Activated CD8-positive, alpha-beta T cell treated with anti-CD3 and anti-CD28 coated beads for 36 hours (primary cell): ENCODE results near the gene CHL1. TPM values are rescaled to one million over a fixed set of nuclear protein-coding genes. Genes with fewer than 3 reads are reported as not detected.
A peak's percentile ranks its signal among the peaks of the same experiment; 100 is the strongest.

Source experiments
- ATAC-seq: fragments of 200-7000 bp; cut with Tn5 transposase; one replicate; pipeline ENCODE4 v1.10.0; 2021; ENCODE audit warnings: mild to moderate bottlenecking, moderate library complexity
- CTCF ChIA-PET: fragments of 350-600 bp; sonication (Branson Sonifier 250); formaldehyde crosslinking; loops from one replicate; lab custom pipeline; 2021; ENCODE audit warnings: antibody characterized with exemption; lab: Charles Lee
- POLR2A ChIA-PET: fragments of 350-600 bp; sonication (Branson Sonifier 250); formaldehyde crosslinking; loops from one replicate; lab custom pipeline; 2021; ENCODE audit warnings: antibody characterized with exemption; lab: Charles Lee
- DNase-seq: peaks from one replicate; pipeline ENCODE4 v3.0.0-alpha.2; 2020
- H3K27ac Mint-ChIP-seq: one replicate; pipeline ENCODE4 v1.8.0; 2021; ENCODE audit warnings: mild to moderate bottlenecking, mixed read lengths
- H3K27me3 Mint-ChIP-seq: one replicate; pipeline ENCODE4 v1.8.0; 2021; ENCODE audit warnings: mixed read lengths
- H3K36me3 Mint-ChIP-seq: one replicate; pipeline ENCODE4 v1.8.0; 2021; ENCODE audit warnings: low read depth, mixed read lengths
- H3K4me1 Mint-ChIP-seq: one replicate; pipeline ENCODE4 v1.8.0; 2021; ENCODE audit warnings: low read depth, mixed read lengths
- H3K4me3 Mint-ChIP-seq: one replicate; pipeline ENCODE4 v1.8.0; 2021; ENCODE audit warnings: mild to moderate bottlenecking, moderate library complexity, mixed read lengths
- H3K9me3 Mint-ChIP-seq: one replicate; pipeline ENCODE4 v1.8.0; 2021; ENCODE audit warnings: mixed read lengths
- intact Hi-C: fragments of 100-400 bp; cut with micrococcal nuclease; formaldehyde crosslinking; loops from one replicate; pipeline ENCODE4 v1.10.0; 2022
- total RNA-seq, 2 experiments: library from RNA; stranded (reverse); gene quantifications; one replicate each; pipeline ENCODE4 v1.2.3, GENCODE V29; 2021
- TF ChIP-seq, protein P1 (sequence below): fragments of 200-600 bp; IDR thresholded peaks from one replicate; pipeline ENCODE4 v1.8.0; 2022; ENCODE audit warnings: antibody characterized with exemption, mild to moderate bottlenecking

The CHL1 gene
- total RNA-seq, 2 experiments from 2014 or later: not detected

DNA sequence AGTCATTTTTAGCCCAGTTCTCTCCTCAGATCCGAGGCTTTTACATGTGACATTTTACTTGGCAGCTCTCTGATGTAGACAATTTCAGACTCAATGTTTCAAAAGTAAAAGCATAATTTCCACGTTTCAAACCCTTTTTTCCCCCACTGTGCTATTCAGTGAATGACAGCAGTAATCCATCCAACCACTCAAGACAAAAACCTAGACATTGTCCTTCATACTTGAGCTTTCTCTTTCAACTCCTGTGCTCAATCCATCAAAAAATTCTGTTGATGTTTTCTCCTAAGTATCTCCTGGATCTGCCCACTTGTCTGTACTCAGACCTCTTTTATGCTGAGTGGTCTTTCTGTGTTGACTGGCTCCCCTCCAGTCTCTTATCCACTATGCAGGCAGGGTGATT, 214.7 kb downstream of the CHL1 start:
- intact Hi-C loops: no loop called here
- Mint-ChIP-seq H3K9me3 (no peaks in the 10 kb centered on the region), H3K36me3 (no peaks in the 10 kb centered on the region), H3K27ac (no peak overlapping the region), H3K4me1 (no peaks in the 10 kb centered on the region), H3K27me3 (no peaks in the 10 kb centered on the region), H3K4me3 (no peak overlapping the region)
- ChIA-PET POLR2A (no interaction called here), CTCF (no interaction called here)
- TF ChIP-seq, protein P1, sequence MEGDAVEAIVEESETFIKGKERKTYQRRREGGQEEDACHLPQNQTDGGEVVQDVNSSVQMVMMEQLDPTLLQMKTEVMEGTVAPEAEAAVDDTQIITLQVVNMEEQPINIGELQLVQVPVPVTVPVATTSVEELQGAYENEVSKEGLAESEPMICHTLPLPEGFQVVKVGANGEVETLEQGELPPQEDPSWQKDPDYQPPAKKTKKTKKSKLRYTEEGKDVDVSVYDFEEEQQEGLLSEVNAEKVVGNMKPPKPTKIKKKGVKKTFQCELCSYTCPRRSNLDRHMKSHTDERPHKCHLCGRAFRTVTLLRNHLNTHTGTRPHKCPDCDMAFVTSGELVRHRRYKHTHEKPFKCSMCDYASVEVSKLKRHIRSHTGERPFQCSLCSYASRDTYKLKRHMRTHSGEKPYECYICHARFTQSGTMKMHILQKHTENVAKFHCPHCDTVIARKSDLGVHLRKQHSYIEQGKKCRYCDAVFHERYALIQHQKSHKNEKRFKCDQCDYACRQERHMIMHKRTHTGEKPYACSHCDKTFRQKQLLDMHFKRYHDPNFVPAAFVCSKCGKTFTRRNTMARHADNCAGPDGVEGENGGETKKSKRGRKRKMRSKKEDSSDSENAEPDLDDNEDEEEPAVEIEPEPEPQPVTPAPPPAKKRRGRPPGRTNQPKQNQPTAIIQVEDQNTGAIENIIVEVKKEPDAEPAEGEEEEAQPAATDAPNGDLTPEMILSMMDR: no peak
- no peak for ATAC-seq
- no peak for DNase-seq

DNA sequence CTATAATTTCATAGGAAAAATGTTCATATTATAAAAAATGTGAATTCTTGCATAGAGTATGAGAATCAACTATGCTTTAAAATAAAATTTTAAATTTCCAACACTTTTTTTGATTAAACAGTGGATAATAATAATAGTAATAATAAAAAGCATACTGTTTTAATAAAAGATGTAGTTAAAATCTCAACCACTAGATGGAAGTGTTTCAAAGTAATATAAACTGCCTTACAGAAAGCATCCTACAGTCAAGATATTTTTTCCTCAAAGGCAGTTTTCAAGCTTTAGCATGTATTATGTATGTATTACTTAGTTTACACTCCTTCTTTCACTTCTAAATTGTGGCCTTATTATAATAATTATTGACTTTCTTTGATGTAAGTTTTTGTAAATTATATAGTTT, 217.5 kb downstream of the CHL1 start:
- CTCF ChIA-PET: no interaction called here
- ATAC-seq: no peak
- no peak overlapping the region for H3K27ac Mint-ChIP-seq
- intact Hi-C loops: no loop called here
- no peaks in the 10 kb centered on the region for H3K36me3 Mint-ChIP-seq
- no peak overlapping the region for H3K4me3 Mint-ChIP-seq
- no peak for DNase-seq
- no peaks in the 10 kb centered on the region for H3K27me3 Mint-ChIP-seq
- H3K4me1 Mint-ChIP-seq: no peaks in the 10 kb centered on the region
- POLR2A ChIA-PET: no interaction called here
- TF ChIP-seq, protein P1: peak; percentile 47
- H3K9me3 Mint-ChIP-seq: no peaks in the 10 kb centered on the region

DNA sequence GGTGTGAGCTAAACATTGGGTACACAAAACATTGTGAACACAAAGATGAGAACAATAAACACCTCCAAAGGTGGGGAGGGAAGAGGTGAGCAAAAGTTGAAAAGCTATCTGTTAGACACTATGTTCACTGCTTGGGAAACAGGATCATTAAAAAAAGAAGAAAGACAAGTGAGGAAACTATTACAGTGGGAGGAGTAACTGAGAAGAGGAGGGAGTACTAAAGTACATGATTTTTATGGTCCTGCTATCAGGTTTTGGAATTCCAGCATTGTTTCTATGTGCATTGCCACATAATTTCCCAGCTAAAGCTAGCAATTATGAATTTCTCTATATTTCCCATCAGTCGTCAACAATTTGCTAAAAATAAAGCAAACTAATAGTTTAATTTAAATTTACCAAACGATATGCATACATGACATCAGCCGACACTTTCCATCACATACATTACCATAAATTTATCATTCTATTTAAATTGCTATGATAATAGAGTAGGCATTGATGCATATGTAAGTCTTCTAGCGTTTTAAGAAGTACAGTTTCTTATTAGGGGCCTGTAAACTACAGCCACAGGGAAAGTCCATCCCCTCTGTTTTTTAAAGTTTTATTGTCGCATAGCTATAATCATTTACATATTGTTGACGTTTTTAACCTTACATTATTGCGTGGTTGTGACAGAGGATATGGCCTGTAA, 221.8 kb downstream of the CHL1 start:
- H3K9me3 Mint-ChIP-seq: no peaks in the 10 kb centered on the region
- H3K4me1 Mint-ChIP-seq: no peaks in the 10 kb centered on the region
- POLR2A ChIA-PET: no interaction called here
- H3K36me3 Mint-ChIP-seq: no peaks in the 10 kb centered on the region
- H3K27ac Mint-ChIP-seq: no peak overlapping the region
- H3K27me3 Mint-ChIP-seq: no peaks in the 10 kb centered on the region
- TF ChIP-seq, protein P1: no peak
- H3K4me3 Mint-ChIP-seq: no peak overlapping the region
- CTCF ChIA-PET: no interaction called here
- DNase-seq (no peak), ATAC-seq (no peak)
- intact Hi-C loops: no loop called here

DNA sequence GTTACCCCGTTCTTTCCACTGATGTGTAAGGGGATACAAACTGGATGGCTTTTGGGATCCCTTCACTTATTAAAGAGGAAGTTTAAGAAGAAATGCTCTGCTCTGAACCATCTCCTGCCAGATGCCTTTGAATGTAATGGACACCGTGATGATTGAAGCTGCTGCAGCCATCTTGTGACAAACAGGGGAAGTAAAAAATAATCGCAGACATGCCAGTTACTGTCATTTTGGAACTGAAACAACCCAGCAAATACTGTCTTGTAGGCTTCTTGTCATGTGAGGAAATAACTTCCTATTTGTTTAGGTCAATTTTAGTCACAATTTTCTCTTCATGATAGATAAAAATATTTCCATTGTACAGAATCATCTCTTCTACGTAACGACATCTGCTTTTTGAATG, 224.0 kb downstream of the CHL1 start:
- CTCF ChIA-PET: no interaction called here
- Mint-ChIP-seq H3K4me3 (no peak overlapping the region), H3K27ac (no peak overlapping the region), H3K36me3 (no peaks in the 10 kb centered on the region), H3K4me1 (no peaks in the 10 kb centered on the region), H3K9me3 (no peaks in the 10 kb centered on the region), H3K27me3 (no peaks in the 10 kb centered on the region)
- DNase-seq: no peak
- TF ChIP-seq, protein P1: no peak
- no peak for ATAC-seq
- intact Hi-C loops: no loop called here
- POLR2A ChIA-PET: no interaction called here

DNA sequence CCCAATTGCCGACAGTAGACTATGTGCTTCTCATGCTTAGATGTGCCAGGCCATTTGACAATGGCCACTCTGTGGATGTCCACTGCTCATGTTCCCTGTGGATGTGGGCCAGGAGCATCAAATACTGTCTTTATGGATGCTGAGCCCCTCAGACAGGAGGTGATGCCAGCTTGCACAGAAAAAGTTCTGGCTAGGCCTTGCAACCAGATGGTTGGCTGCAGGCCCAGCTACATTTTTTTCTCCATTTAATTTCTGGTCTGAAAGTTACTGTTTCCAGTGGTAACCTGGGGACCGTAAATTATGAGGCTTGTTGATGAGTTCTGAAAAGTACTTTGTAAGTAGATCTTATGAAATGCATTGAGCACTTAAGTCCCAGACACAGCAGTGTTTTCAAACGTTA, 228.5 kb downstream of the CHL1 start:
- Mint-ChIP-seq H3K4me3 (no peak overlapping the region), H3K9me3 (no peaks in the 10 kb centered on the region), H3K27ac (no peak overlapping the region), H3K4me1 (no peaks in the 10 kb centered on the region), H3K36me3 (no peaks in the 10 kb centered on the region), H3K27me3 (no peaks in the 10 kb centered on the region)
- ChIA-PET POLR2A (no interaction called here), CTCF (no interaction called here)
- DNase-seq (no peak), ATAC-seq (no peak)
- TF ChIP-seq, protein P1: no peak
- intact Hi-C loops: no loop called here
